Stomach (tissue), 9 donors: ENCODE results near the gene MNT. TPM values are rescaled to one million over a fixed set of nuclear protein-coding genes. Genes with fewer than 3 reads are reported as not detected.

Experiments used
- DNase-seq, 2 donors: peaks; one replicate each; pipeline versions ENCODE4 v3.0.0 to v3.0.0-alpha.2; 2013 to 2019
- H3K27ac ChIP-seq, 5 donors: fragments of 200-600 bp in 4 of 5; sonication (generic) in 4 of 5; one replicate each; pipeline ENCODE4 v1.5.1; 2013 to 2019; ENCODE audit warnings: mild to moderate bottlenecking in 1 of 5, moderate library complexity in 1 of 5
- H3K27me3 ChIP-seq, 3 donors: fragments of 200-600 bp; sonication (generic); one replicate each; pipeline ENCODE4 v1.5.1; 2017 to 2019; ENCODE audit warnings: mixed run types in 1 of 3
- H3K36me3 ChIP-seq, 4 donors: fragments of 200-600 bp; sonication (generic); 1 replicate in 3 of 4; 2 replicates in 1 of 4; pipeline ENCODE4 v1.5.1; 2016 to 2019
- H3K4me1 ChIP-seq, 4 donors: fragments of 200-600 bp; sonication (generic); one replicate each; pipeline ENCODE4 v1.5.1; 2016 to 2019
- H3K4me3 ChIP-seq, 4 donors: fragments of 200-600 bp; sonication (generic) in 3 of 4; one replicate each; pipeline ENCODE4 v1.5.1; 2016 to 2019; ENCODE audit warnings: mild to moderate bottlenecking in 1 of 4
- H3K9me3 ChIP-seq, 4 donors: fragments of 200-600 bp; sonication (generic); one replicate each; pipeline ENCODE4 v1.5.1; 2016 to 2019
- EP300 ChIP-seq: sonication (generic); formaldehyde crosslinking; IDR thresholded peaks from one replicate; pipeline ENCODE4 v1.6.1; 2017; ENCODE audit warnings: antibody characterized with exemption
- POLR2A ChIP-seq, 4 donors: fragments of 450-650 bp; IDR thresholded peaks; one replicate each; pipeline ENCODE4 v1.6.1; 2016; ENCODE audit warnings: antibody characterized with exemption in 4 of 4, control low read depth in 2 of 4, mild to moderate bottlenecking in 1 of 4, moderate library complexity in 1 of 4
- POLR2AphosphoS5 ChIP-seq, 3 donors: sonication (generic); formaldehyde crosslinking; IDR thresholded peaks; one replicate each; pipeline ENCODE4 v1.6.1; 2016; ENCODE audit warnings: antibody characterized with exemption in 3 of 3
- WGBS, 5 donors: extraction: QIAGEN DNeasy Blood & Tissue Kit in 3 of 5; methylation state at CpG; one replicate each; pipeline versions ENCODE4 v1.1.5 to v1.1.7; 2013 to 2018; 5-methylcytosine and 5-hydroxymethylcytosine counted together
- intact Hi-C: fragments of 100-400 bp; cut with DNase I; formaldehyde crosslinking; loops from one replicate; pipeline ENCODE4 v1.15.1; 2023; ENCODE audit warnings: low total_unique reads
- polyA plus RNA-seq, 3 donors: library from polyadenylated mRNA; stranded (reverse); fragments of 200-250 nt; gene quantifications; one replicate each; pipeline ENCODE4 v1.2.3, GENCODE V29; 2013
- total RNA-seq, 5 donors: library from RNA; depleted of rRNA; stranded (reverse); fragments of >200 nt; gene quantifications; one replicate each; pipeline versions ENCODE4 v1.1.0 to v1.2.3, GENCODE V29; 2014 to 2016
- TF ChIP-seq, protein P1 (sequence below), 7 experiments: fragments of 450-650 bp in 4 of 7; fragments of 200-600 bp in 3 of 7; sonication (generic) in 3 of 7; IDR thresholded peaks; one replicate each; pipeline ENCODE4 v1.5.1; 2016 to 2019; ENCODE audit warnings: antibody characterized with exemption in 7 of 7, control low read depth in 2 of 7, mild to moderate bottlenecking in 1 of 7
- donor health status: healthy with polysubstance abuse.
- donor health status: Bipolar disorder and iron deficiency.
- donor health status: healthy.

Gene MNT
- total and polyA plus RNA-seq, 8 donors, result 3.5 to 55.8 (median 8.6) TPM

DNA sequence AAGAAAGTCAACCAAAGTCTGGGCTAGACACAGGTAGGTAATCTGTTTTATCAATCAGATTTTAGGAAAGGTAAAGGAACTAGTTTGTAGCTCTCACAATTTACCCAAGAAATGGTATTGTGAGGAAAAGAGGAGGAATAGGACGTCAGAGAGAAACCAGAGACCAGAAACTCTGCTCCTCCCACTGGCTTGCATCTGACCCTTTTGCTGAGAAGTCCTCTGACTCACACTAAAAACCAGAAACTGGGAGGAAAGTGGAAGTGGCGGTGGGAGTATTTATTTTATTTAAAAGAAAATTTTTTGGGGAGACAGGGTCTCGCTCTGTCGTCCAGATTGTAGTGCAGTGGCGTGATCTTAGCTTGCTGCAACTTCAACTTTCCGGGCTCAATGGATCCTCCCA is 38.0 kb upstream of the MNT start:
- intact Hi-C loops, result no loop called here
- no peak for DNase-seq
- no peak for TF ChIP-seq EP300
- no peak for TF ChIP-seq POLR2A (IDR thresholded peaks at IDR 0.05)
- TF ChIP-seq, protein P1, sequence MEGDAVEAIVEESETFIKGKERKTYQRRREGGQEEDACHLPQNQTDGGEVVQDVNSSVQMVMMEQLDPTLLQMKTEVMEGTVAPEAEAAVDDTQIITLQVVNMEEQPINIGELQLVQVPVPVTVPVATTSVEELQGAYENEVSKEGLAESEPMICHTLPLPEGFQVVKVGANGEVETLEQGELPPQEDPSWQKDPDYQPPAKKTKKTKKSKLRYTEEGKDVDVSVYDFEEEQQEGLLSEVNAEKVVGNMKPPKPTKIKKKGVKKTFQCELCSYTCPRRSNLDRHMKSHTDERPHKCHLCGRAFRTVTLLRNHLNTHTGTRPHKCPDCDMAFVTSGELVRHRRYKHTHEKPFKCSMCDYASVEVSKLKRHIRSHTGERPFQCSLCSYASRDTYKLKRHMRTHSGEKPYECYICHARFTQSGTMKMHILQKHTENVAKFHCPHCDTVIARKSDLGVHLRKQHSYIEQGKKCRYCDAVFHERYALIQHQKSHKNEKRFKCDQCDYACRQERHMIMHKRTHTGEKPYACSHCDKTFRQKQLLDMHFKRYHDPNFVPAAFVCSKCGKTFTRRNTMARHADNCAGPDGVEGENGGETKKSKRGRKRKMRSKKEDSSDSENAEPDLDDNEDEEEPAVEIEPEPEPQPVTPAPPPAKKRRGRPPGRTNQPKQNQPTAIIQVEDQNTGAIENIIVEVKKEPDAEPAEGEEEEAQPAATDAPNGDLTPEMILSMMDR (IDR thresholded peaks at IDR 0.05), result no peak
- TF ChIP-seq POLR2AphosphoS5 (IDR thresholded peaks at IDR 0.05), result no peak
- Histone ChIP-seq H3K4me3 (no peak overlapping the region), H3K9me3 (no peaks in the 10 kb centered on the region), H3K4me1 (peaks cover 0 to 6% (median 3%) of the 10 kb centered on the region in 4 donors), H3K36me3 (peaks cover 28 to 74% (median 72%) of the 10 kb centered on the region in 4 donors), H3K27me3 (no peaks in the 10 kb centered on the region), H3K27ac (peak overlapping the region in 1 of 5 donors; percentile 30)
- 84 to 90% (median 88%) methylated on average over 6 of the region's 6 CpGs for WGBS, 5 donors

DNA sequence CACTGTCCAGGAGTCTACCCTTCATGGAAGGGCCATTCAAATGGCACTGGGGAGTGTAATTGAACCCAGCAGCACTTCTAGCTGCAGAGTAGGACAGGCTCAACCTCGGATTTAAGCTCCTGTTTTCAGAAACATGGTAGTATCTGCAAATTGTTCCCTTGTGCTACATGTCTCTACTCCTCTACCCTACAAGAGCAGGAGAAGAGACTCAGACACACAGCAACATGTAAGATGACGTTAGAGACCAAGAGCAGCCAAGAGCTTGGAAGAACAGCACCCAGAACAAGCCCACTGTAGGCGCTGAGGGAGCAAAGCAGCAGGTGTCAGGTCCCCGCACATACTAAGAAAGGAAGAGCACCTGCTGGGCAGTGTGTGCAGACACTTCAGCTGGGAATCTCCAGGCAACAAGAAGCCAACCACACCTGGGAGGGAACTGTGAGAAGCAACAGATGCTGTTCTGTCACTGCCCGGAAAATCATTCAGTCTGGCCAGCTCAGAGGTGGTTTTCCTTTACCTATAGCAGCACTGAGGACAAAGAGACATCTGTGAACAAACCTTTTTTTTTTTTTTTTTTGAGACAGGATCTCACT is 35.6 kb upstream of the MNT start:
- WGBS, 5 donors, result 83 to 89% (median 85%) methylated on average over 5 of the region's 5 CpGs
- Histone ChIP-seq H3K4me3 (no peak overlapping the region), H3K27ac (no peak overlapping the region), H3K36me3 (peaks cover 42 to 92% (median 87%) of the 10 kb centered on the region in 4 donors), H3K27me3 (no peaks in the 10 kb centered on the region), H3K9me3 (no peaks in the 10 kb centered on the region), H3K4me1 (no peaks in the 10 kb centered on the region)
- DNase-seq, result peak in 1 of 2 donors; percentile 60
- intact Hi-C loops, result no loop called here
- no peak for TF ChIP-seq POLR2AphosphoS5 (IDR thresholded peaks at IDR 0.05)
- no peak for TF ChIP-seq EP300
- TF ChIP-seq, protein P1 (IDR thresholded peaks at IDR 0.05), result no peak
- no peak for TF ChIP-seq POLR2A (IDR thresholded peaks at IDR 0.05)

DNA sequence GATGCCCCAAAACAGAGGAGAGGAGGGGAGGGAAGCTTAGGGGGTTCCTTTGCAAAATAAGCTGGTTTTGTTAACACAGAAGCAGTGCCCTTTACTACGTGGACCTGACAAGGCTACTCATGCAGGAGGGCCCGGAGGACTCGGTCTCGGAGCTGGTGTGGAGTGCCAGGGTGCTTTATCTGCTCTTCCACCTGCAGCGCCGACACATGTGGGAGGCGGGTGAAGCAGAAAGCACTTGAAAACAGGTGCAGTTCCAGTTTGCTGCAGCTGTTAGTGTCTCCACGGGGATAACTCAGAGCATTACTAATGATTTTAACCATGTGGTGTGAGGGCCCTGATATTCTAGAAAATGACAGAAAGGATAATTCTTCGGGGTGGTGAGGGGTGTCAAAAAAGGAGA is 35.0 kb upstream of the MNT start:
- Histone ChIP-seq H3K4me3 (no peak overlapping the region), H3K27me3 (no peaks in the 10 kb centered on the region), H3K36me3 (peaks cover 42 to 87% (median 82%) of the 10 kb centered on the region in 4 donors), H3K4me1 (no peaks in the 10 kb centered on the region), H3K9me3 (no peaks in the 10 kb centered on the region), H3K27ac (no peak overlapping the region)
- TF ChIP-seq EP300 (no peak), POLR2A (IDR thresholded peaks at IDR 0.05) (no peak), POLR2AphosphoS5 (IDR thresholded peaks at IDR 0.05) (no peak)
- TF ChIP-seq, protein P1 (IDR thresholded peaks at IDR 0.05), result no peak
- intact Hi-C loops, result no loop called here
- 73 to 93% (median 82%) methylated on average over 8 to 9 of the region's 9 CpGs for WGBS, 5 donors
- peak in 1 of 2 donors; percentile 71 for DNase-seq

DNA sequence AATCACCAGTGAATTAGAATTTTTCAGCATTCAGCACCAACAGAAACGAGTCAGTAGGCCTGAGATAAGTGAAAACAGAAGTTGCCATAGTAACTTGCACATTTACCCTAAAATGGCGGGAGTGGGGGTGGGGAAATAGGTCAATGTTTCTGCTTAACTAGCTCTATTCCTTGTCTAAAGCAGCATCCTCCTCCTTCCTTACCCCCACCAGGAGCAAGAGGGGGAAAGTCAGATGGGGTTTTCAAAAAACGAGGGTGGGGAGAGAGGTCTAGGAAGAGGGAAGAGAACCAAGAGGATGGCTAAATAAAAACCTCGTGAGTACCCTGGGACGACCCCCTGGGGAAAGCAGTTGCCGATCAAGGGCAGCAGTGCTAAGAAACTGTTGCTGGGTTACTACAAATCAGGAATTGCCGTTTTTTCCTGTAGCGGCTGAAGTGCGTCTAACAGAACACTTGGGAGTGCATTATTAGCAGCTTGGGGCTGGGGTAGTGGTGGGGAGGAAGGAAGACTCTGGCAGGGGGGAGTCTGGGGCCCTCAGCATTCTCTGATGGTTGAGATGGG is 34.4 kb upstream of the MNT start:
- Histone ChIP-seq H3K27ac (no peak overlapping the region), H3K36me3 (peaks cover 42 to 81% (median 76%) of the 10 kb centered on the region in 4 donors), H3K9me3 (no peaks in the 10 kb centered on the region), H3K4me3 (no peak overlapping the region), H3K27me3 (no peaks in the 10 kb centered on the region), H3K4me1 (no peaks in the 10 kb centered on the region)
- TF ChIP-seq EP300 (no peak), POLR2A (IDR thresholded peaks at IDR 0.05) (no peak), POLR2AphosphoS5 (IDR thresholded peaks at IDR 0.05) (no peak)
- TF ChIP-seq, protein P1 (IDR thresholded peaks at IDR 0.05), result no peak
- 61 to 72% (median 64%) methylated on average over 9 of the region's 9 CpGs for WGBS, 5 donors
- peak in 1 of 2 donors; percentile 59 for DNase-seq
- intact Hi-C loops, result no loop called here
